Measurements from ENCODE around the gene CHST13. TPM values are rescaled to one million over a fixed set of nuclear protein-coding genes. Genes with fewer than 3 reads are reported as not detected.

The CHST13 gene
- total and polyA plus RNA-seq, 2 of the 4 experiments (the other 2 are of a cell fraction), result not detected

DNA sequence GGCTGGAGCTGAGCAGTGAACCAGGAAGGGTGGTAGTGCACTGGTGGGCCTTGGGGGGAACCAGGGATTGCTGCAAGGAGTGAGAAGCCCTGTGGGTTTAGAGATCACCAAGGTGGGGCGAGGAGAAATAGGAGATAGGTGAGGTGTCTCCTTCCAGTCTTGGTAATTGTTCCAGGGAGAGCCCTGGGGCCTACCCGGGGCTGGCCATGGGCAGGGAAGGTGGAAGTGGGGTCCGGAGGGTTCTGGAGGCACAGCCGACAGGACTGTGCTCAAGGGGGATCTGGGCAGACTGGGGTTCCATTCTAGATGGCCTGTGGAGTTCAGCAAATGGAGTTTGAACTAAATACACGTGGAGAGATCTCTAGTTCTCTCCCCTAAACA is 4.5 kb downstream of the CHST13 start:
- Histone ChIP-seq H4K91ac (ENCODE audit: insufficient read depth, low read depth, low read length) (no peak overlapping the region), H2BK15ac (ENCODE audit: low read depth, low read length) (no peak overlapping the region), H3K36me3 (ENCODE audit: control insufficient read depth, insufficient read depth, low read length) (no peaks in the 10 kb centered on the region), H4K8ac (ENCODE audit: low read depth in 2 of 2, low read length in 2 of 2) (no peak overlapping the region), H2BK120ac (ENCODE audit: low read depth, low read length) (no peak overlapping the region), H2AFZ (replicated peaks; ENCODE audit: low read length, poor library complexity) (no peak overlapping the region), H4K20me1 (ENCODE audit: insufficient read depth, low read length) (no peaks in the 10 kb centered on the region), H2AK5ac (ENCODE audit: low read depth, low read length) (no peak overlapping the region), H3K79me1 (ENCODE audit: low read depth in 1 of 2, low read length in 2 of 2) (no peaks in the 10 kb centered on the region), H3K4me1 (ENCODE audit: control insufficient read depth, insufficient read depth, low read length) (no peaks in the 10 kb centered on the region; the same call in 1 of the 2 replicates), H3K56ac (ENCODE audit: extremely low read depth, insufficient read depth, low read length) (no peak overlapping the region), H3K14ac (replicated peaks; ENCODE audit: low read depth, low read length) (no peak overlapping the region), H3K4me3 (ENCODE audit: insufficient read depth, low read depth, low read length) (no peak overlapping the region), H3K27ac (ENCODE audit: insufficient read depth, low read length) (no peak overlapping the region), H3K9me3 (ENCODE audit: control insufficient read depth, insufficient read depth, low read length) (no peaks in the 10 kb centered on the region), H3K9me1 (ENCODE audit: insufficient read depth, low read length) (no peaks in the 10 kb centered on the region; the same call in 1 of the 2 replicates), H3K4me2 (ENCODE audit: low read depth, low read length) (no peak overlapping the region), H2BK20ac (ENCODE audit: low read depth, low read length) (no peak overlapping the region), H3K18ac (ENCODE audit: low read depth, low read length) (no peak overlapping the region), H2AK9ac (replicated peaks; ENCODE audit: low read depth, low read length, poor library complexity) (no peak overlapping the region), H3K23ac (ENCODE audit: low read depth, low read length) (no peak overlapping the region), H2BK5ac (ENCODE audit: low read depth, low read length, poor library complexity, severe bottlenecking) (no peak overlapping the region), H3K9ac (ENCODE audit: low read depth, low read length) (no peak overlapping the region), H3K27me3 (ENCODE audit: control insufficient read depth, insufficient read depth, low read length) (peaks cover 41% of the 10 kb centered on the region), H4K5ac (ENCODE audit: low read depth, low read length) (no peak overlapping the region), H3K4ac (ENCODE audit: low read depth, low read length) (no peak overlapping the region)
- intact Hi-C loops (cut with micrococcal nuclease) (no loop called here), dilution Hi-C loops (cut with HindIII; ENCODE audit: low sequenced_read_pairs, unreplicated experiment) (no loop called here), in situ Hi-C loops (cut with MboI; ENCODE audit: low sequenced_read_pairs) (loop anchor here (10.0 kb wide), 1 partner anchor 926 kb away; no protein-coding TSS in a partner anchor)
- TF ChIP-seq MXI1 (IDR thresholded peaks at IDR 0.05; ENCODE audit: borderline replicate concordance, low read depth, low read length), result no peak
- TF ChIP-seq CHD1 (IDR thresholded peaks at IDR 0.05; ENCODE audit: low read depth, low read length), result no peak
- TF ChIP-seq, protein P1, sequence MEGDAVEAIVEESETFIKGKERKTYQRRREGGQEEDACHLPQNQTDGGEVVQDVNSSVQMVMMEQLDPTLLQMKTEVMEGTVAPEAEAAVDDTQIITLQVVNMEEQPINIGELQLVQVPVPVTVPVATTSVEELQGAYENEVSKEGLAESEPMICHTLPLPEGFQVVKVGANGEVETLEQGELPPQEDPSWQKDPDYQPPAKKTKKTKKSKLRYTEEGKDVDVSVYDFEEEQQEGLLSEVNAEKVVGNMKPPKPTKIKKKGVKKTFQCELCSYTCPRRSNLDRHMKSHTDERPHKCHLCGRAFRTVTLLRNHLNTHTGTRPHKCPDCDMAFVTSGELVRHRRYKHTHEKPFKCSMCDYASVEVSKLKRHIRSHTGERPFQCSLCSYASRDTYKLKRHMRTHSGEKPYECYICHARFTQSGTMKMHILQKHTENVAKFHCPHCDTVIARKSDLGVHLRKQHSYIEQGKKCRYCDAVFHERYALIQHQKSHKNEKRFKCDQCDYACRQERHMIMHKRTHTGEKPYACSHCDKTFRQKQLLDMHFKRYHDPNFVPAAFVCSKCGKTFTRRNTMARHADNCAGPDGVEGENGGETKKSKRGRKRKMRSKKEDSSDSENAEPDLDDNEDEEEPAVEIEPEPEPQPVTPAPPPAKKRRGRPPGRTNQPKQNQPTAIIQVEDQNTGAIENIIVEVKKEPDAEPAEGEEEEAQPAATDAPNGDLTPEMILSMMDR (conservative IDR thresholded peaks at IDR 0.05; ENCODE audit: low read depth, low read length), result no peak
- no peak for TF ChIP-seq POLR2A (IDR thresholded peaks at IDR 0.05; ENCODE audit: low read depth, low read length)
- TF ChIP-seq FOS (IDR thresholded peaks at IDR 0.05; ENCODE audit: low read depth, low read length), result no peak
- no peak for TF ChIP-seq RFX5 (IDR thresholded peaks at IDR 0.05; ENCODE audit: low read depth, low read length)
- no peak for TF ChIP-seq BHLHE40 (IDR thresholded peaks at IDR 0.05; ENCODE audit: low read depth, low read length)
- TF ChIP-seq RCOR1 (IDR thresholded peaks at IDR 0.05; ENCODE audit: insufficient replicate concordance, low read length), result no peak
- TF ChIP-seq, protein P2, sequence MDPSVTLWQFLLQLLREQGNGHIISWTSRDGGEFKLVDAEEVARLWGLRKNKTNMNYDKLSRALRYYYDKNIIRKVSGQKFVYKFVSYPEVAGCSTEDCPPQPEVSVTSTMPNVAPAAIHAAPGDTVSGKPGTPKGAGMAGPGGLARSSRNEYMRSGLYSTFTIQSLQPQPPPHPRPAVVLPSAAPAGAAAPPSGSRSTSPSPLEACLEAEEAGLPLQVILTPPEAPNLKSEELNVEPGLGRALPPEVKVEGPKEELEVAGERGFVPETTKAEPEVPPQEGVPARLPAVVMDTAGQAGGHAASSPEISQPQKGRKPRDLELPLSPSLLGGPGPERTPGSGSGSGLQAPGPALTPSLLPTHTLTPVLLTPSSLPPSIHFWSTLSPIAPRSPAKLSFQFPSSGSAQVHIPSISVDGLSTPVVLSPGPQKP (IDR thresholded peaks at IDR 0.05; ENCODE audit: borderline replicate concordance, low read depth, low read length), result no peak
- no peak for TF ChIP-seq SMC3 (IDR thresholded peaks at IDR 0.05; ENCODE audit: low read depth, low read length)
- TF ChIP-seq MAZ (IDR thresholded peaks at IDR 0.05; ENCODE audit: borderline replicate concordance, low read depth, low read length), result no peak
- TF ChIP-seq MAFK (IDR thresholded peaks at IDR 0.05; ENCODE audit: low read depth, low read length), result no peak
- TF ChIP-seq, protein P3, sequence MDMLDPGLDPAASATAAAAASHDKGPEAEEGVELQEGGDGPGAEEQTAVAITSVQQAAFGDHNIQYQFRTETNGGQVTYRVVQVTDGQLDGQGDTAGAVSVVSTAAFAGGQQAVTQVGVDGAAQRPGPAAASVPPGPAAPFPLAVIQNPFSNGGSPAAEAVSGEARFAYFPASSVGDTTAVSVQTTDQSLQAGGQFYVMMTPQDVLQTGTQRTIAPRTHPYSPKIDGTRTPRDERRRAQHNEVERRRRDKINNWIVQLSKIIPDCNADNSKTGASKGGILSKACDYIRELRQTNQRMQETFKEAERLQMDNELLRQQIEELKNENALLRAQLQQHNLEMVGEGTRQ (IDR thresholded peaks at IDR 0.05; ENCODE audit: low read depth, low read length), result no peak
- no peak for TF ChIP-seq RAD21 (IDR thresholded peaks at IDR 0.05; ENCODE audit: low read length)
- DNase-seq (no peak), ATAC-seq (ENCODE audit: low read depth) (no peak)
- ChIA-PET POLR2A (ENCODE audit: unreplicated experiment) (no interaction called here), CTCF (no interaction called here)
- no CpG with 5 or more reads among the region's 5 CpGs for WGBS, 2 experiments (ENCODE audit: extremely low coverage in 2 of 2, insufficient read length in 1 of 2)
- BruUV-seq (replicated peaks), result no TSS peak
